SIG-M5 (cell line): ENCODE results near the gene RBM12.
"Not testable (repeated sequence)": the region's sequence is repeated elsewhere in the genome, so short reads cannot be mapped to it uniquely, and the experiment has no call there.

ENCODE experiments used
- DNase-seq: peaks from one replicate; lab custom pipeline; 2025; lab: John Stamatoyannopoulos, UW

The RBM12 gene

GRCh38 chr20:35664466-35665206 is at the start of gene RBM12, which contains the start of gene CPNE1:
RBM12 (minus strand) TSS chr20:35664900; CDS start chr20:35655322, 9,578 bp downstream.
CPNE1 (minus strand) TSS chr20:35664900; CDS start chr20:35632923, 31,977 bp downstream.
- peak; percentile 49 for DNase-seq

- DNase-seq = no peak
Measured at GRCh38 chr20:35714127-35714526, 49.4 kb upstream of the RBM12 start.

- not testable (repeated sequence) for DNase-seq
Measured at GRCh38 chr20:35713120-35713519, 48.4 kb upstream of the RBM12 start.

- no peak for DNase-seq
Measured at GRCh38 chr20:35711588-35712209, 47.0 kb upstream of the RBM12 start.

GRCh38 chr20:35710884-35711587 is 46.3 kb upstream of the RBM12 start:
- DNase-seq = no peak

GRCh38 chr20:35710039-35710438 is 45.3 kb upstream of the RBM12 start:
- DNase-seq = no peak

- DNase-seq = no peak
Measured at GRCh38 chr20:35709259-35709658, 44.6 kb upstream of the RBM12 start.

- DNase-seq = no peak
Measured at GRCh38 chr20:35708502-35708901, 43.8 kb upstream of the RBM12 start.

GRCh38 chr20:35706591-35707529 is 42.2 kb upstream of the RBM12 start:
- DNase-seq = not testable (repeated sequence)

GRCh38 chr20:35705894-35706293 is 41.2 kb upstream of the RBM12 start:
- DNase-seq = not testable (repeated sequence)

- no peak for DNase-seq
Measured at GRCh38 chr20:35704514-35705261, 40.0 kb upstream of the RBM12 start.

- DNase-seq = no peak
Measured at GRCh38 chr20:35702824-35703695, 38.4 kb upstream of the RBM12 start.

- DNase-seq = no peak
Measured at GRCh38 chr20:35702051-35702823, 37.5 kb upstream of the RBM12 start.

- no peak for DNase-seq
Measured at GRCh38 chr20:35700625-35701148, 36.0 kb upstream of the RBM12 start.

- no peak for DNase-seq
Measured at GRCh38 chr20:35699957-35700624, 35.4 kb upstream of the RBM12 start.

GRCh38 chr20:35699127-35699956 is 34.6 kb upstream of the RBM12 start, which contains the start of the genes NFS1 and ROMO1:
NFS1 (minus strand) TSS chr20:35699352; CDS start chr20:35699288, 64 bp downstream.
ROMO1 (plus strand) TSS chr20:35699405; CDS start chr20:35699633, 228 bp downstream.
- DNase-seq = no peak
